SK-N-SH treated with all-trans-retinoic acid at 6 μM for 48 hours (cell line): ENCODE results near the gene MBNL3.

Source experiments
- BACH2 ChIP-seq: fragments of 250-450 bp; sonication (Bioruptor Pico); IDR thresholded peaks from 2 replicates; pipeline ENCODE4 v1.9.0; 2021; ENCODE audit warnings: mild to moderate bottlenecking, borderline replicate concordance
- ESRRG ChIP-seq: fragments of 250-450 bp; sonication (Bioruptor Pico); IDR thresholded peaks from 2 replicates; pipeline ENCODE4 v1.6.1; 2021; ENCODE audit warnings: mild to moderate bottlenecking
- PPARA ChIP-seq: fragments of 250-450 bp; sonication (Bioruptor Pico); IDR thresholded peaks from 2 replicates; pipeline ENCODE4 v1.5.0; 2020; ENCODE audit warnings: mild to moderate bottlenecking, borderline replicate concordance
- TOX ChIP-seq: fragments of 250-450 bp; sonication (Bioruptor Pico); IDR thresholded peaks from 2 replicates; pipeline ENCODE4 v1.8.0; 2021; ENCODE audit warnings: mild to moderate bottlenecking, moderate library complexity, borderline replicate concordance
- ZC3H10 ChIP-seq: fragments of 250-450 bp; sonication (Bioruptor Pico); IDR thresholded peaks from 2 replicates; pipeline ENCODE4 v1.5.1; 2021; ENCODE audit warnings: mild to moderate bottlenecking, moderate library complexity
- ZFP3 ChIP-seq: fragments of 250-450 bp; sonication (Bioruptor Pico); IDR thresholded peaks from 2 replicates; pipeline ENCODE4 v1.5.0; 2020; ENCODE audit warnings: mild to moderate bottlenecking, moderate library complexity
- ZFP30 ChIP-seq: fragments of 450-650 bp; formaldehyde crosslinking; IDR thresholded peaks from 2 replicates; pipeline ENCODE4 v1.5.0; 2022; ENCODE audit warnings: mild to moderate bottlenecking, moderate library complexity
- TF ChIP-seq, protein P1 (sequence below): fragments of 250-450 bp; sonication (Bioruptor Pico); IDR thresholded peaks from 2 replicates; pipeline ENCODE4 v1.8.0; 2020; ENCODE audit warnings: mild to moderate bottlenecking, moderate library complexity, borderline replicate concordance

DNA sequence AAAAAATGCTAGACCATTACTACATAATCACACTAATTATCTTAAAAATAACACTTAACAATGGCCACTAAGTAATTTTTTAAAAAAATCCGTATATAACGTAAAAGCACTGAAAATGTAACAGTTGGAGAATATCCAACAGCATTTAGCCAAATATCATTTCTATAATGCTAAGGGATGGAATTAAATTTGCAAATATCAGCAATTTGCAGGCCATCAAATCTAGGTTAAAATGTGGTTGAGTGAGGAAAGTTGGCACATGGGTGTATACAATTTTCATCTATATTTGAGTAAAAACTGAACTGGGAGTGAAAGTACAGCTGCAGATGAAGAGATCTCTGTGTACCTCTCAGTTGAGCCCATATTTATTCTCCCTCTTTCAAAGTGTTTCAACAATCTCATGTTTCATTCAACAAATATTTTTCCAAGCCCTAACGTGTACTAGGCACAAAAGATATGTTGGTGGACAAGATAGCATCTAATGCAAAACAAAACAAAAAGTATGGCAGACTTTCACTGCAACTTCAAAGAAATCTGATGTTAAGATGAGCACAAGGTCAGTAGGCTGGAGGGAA, 63.0 kb downstream of the MBNL3 start:
- TF ChIP-seq TOX (CRISPR knock-in tag) (no peak), ESRRG (CRISPR knock-in tag) (no peak), PPARA (CRISPR knock-in tag) (no peak), ZC3H10 (CRISPR knock-in tag) (no peak), ZFP30 (CRISPR knock-in tag) (no peak), BACH2 (no peak), ZFP3 (CRISPR knock-in tag) (no peak)
- TF ChIP-seq, protein P1, sequence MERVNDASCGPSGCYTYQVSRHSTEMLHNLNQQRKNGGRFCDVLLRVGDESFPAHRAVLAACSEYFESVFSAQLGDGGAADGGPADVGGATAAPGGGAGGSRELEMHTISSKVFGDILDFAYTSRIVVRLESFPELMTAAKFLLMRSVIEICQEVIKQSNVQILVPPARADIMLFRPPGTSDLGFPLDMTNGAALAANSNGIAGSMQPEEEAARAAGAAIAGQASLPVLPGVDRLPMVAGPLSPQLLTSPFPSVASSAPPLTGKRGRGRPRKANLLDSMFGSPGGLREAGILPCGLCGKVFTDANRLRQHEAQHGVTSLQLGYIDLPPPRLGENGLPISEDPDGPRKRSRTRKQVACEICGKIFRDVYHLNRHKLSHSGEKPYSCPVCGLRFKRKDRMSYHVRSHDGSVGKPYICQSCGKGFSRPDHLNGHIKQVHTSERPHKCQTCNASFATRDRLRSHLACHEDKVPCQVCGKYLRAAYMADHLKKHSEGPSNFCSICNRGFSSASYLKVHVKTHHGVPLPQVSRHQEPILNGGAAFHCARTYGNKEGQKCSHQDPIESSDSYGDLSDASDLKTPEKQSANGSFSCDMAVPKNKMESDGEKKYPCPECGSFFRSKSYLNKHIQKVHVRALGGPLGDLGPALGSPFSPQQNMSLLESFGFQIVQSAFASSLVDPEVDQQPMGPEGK (CRISPR knock-in tag), result no peak
